Cardiac muscle cell (in vitro differentiated cells and primary cell): ENCODE results near the gene CABP2. TPM values are rescaled to one million over a fixed set of nuclear protein-coding genes. Genes with fewer than 3 reads are reported as not detected.
A peak's percentile ranks its signal among the peaks of the same experiment; 100 is the strongest.
"Not testable (repeated sequence)": the region's sequence is repeated elsewhere in the genome, so short reads cannot be mapped to it uniquely, and the experiment has no call there.

Source experiments
- DNase-seq, 2 donors: peaks; one replicate each; pipeline versions ENCODE4 v3.0.0 to v3.0.0-alpha.2; 2010 to 2017; ENCODE audit warnings: low read depth in 1 of 2, low spot score in 1 of 2
- H3K27ac ChIP-seq: fragments of 200-600 bp; sonication (generic); 2 replicates; pipeline ENCODE4 v1.5.1; 2016
- H3K27me3 ChIP-seq: fragments of 200-600 bp; sonication (generic); 2 replicates; pipeline ENCODE4 v1.6.0; 2016; ENCODE audit warnings: control low read depth
- H3K36me3 ChIP-seq: fragments of 200-600 bp; sonication (generic); 2 replicates; pipeline ENCODE4 v1.5.1; 2016; ENCODE audit warnings: control low read depth
- H3K4me1 ChIP-seq: fragments of 200-600 bp; sonication (generic); 2 replicates; pipeline ENCODE4 v1.8.1; 2017; ENCODE audit warnings: low read depth, mild to moderate bottlenecking, mixed run types
- H3K4me3 ChIP-seq: fragments of 200-600 bp; sonication (generic); 2 replicates; pipeline ENCODE4 v1.5.1; 2016; ENCODE audit warnings: mild to moderate bottlenecking
- H3K9me3 ChIP-seq: fragments of 200-600 bp; sonication (generic); 2 replicates; pipeline ENCODE4 v1.5.1; 2017; ENCODE audit warnings: low read depth, mild to moderate bottlenecking, control low read depth
- CTCF ChIP-seq: IDR thresholded peaks from 2 replicates; pipeline ENCODE4 v1.5.1; 2012; ENCODE audit warnings: low read depth, mild to moderate bottlenecking, low read length
- polyA plus RNA-seq: library from polyadenylated mRNA; unstranded; fragments of >200 nt; fragmentation: Nextera tagmentation; extraction: Ambion mirVana; gene quantifications from 2 replicates; pipeline ENCODE4 v1.2.1, GENCODE V29; 2016
- total RNA-seq: library from RNA; depleted of rRNA; stranded (reverse); fragments of >200 nt; gene quantifications from 2 replicates; pipeline ENCODE4 v1.2.3, GENCODE V29; 2016

CABP2 gene
- total and polyA plus RNA-seq, 2 experiments from 2014 or later: not detected

- H3K27ac ChIP-seq: no peak overlapping the region
- H3K4me3 ChIP-seq: peak overlapping the region; percentile 37
- H3K4me1 ChIP-seq: no peaks in the 10 kb centered on the region
- DNase-seq: no peak
- no peaks in the 10 kb centered on the region for H3K9me3 ChIP-seq
- H3K27me3 ChIP-seq: no peaks in the 10 kb centered on the region
- no peak for TF ChIP-seq CTCF
- H3K36me3 ChIP-seq: no peaks in the 10 kb centered on the region
These were observed 39.2 kb downstream of the CABP2 start for GRCh38 chr11:67483831-67484665.

- peak; percentile 12 for TF ChIP-seq CTCF
- DNase-seq: peak; percentile 97 to 98
- H3K4me3 ChIP-seq: peak within 1 kb of the TSS; percentile 37
- H3K27ac ChIP-seq: peak within 1 kb of the TSS; percentile 79
- H3K36me3 ChIP-seq: no peaks in the 10 kb centered on the region
- no peaks in the 10 kb centered on the region for H3K27me3 ChIP-seq
- H3K4me1 ChIP-seq: no peaks in the 10 kb centered on the region
- no peaks in the 10 kb centered on the region for H3K9me3 ChIP-seq
These were observed 40.1 kb downstream of the CABP2 start, which contains the start of gene AIP for GRCh38 chr11:67482827-67483798. Gene AIP (plus strand): TSS chr11:67483026. CDS start chr11:67483159, 133 bp downstream.

GRCh38 chr11:67482275-67482826 is 40.9 kb downstream of the CABP2 start:
- Histone ChIP-seq H3K9me3 (no peaks in the 10 kb centered on the region), H3K4me3 (peak overlapping the region; percentile 37), H3K27ac (no peak overlapping the region), H3K4me1 (no peaks in the 10 kb centered on the region), H3K36me3 (no peaks in the 10 kb centered on the region), H3K27me3 (no peaks in the 10 kb centered on the region)
- no peak for DNase-seq
- no peak for TF ChIP-seq CTCF

- not testable (repeated sequence) for H3K36me3 ChIP-seq, H3K4me3 ChIP-seq, DNase-seq
These were observed 45.7 kb downstream of the CABP2 start for GRCh38 chr11:67477344-67478050.

GRCh38 chr11:67476692-67477091 is 46.6 kb downstream of the CABP2 start:
- DNase-seq, H3K4me3 ChIP-seq: not testable (repeated sequence)

More at GRCh38 chr11:67477344-67478050, 45.7 kb downstream of the CABP2 start:
- H3K4me1 ChIP-seq, H3K9me3 ChIP-seq, H3K27me3 ChIP-seq, H3K27ac ChIP-seq: not testable (repeated sequence)

GRCh38 chr11:67472882-67473281 is 50.4 kb downstream of the CABP2 start:
- H3K9me3 ChIP-seq: no peaks in the 10 kb centered on the region
- peaks cover 4% of the 10 kb centered on the region for H3K4me1 ChIP-seq
- H3K27ac ChIP-seq: no peak overlapping the region
- no peaks in the 10 kb centered on the region for H3K36me3 ChIP-seq
- no peak for TF ChIP-seq CTCF
- H3K4me3 ChIP-seq: no peak overlapping the region
- no peaks in the 10 kb centered on the region for H3K27me3 ChIP-seq
- DNase-seq: no peak

More at GRCh38 chr11:67476692-67477091, 46.6 kb downstream of the CABP2 start:
- not testable (repeated sequence) for H3K36me3 ChIP-seq, H3K4me1 ChIP-seq, H3K9me3 ChIP-seq, H3K27me3 ChIP-seq, H3K27ac ChIP-seq
